AG04450 (cell line): ENCODE measurements around the gene ARHGAP26. TPM values are rescaled to one million over a fixed set of nuclear protein-coding genes. Genes with fewer than 3 reads are reported as not detected.

Experiments
- CTCF ChIA-PET: fragments of 300-600, 350-600 bp; formaldehyde crosslinking; extraction: SDS; loops from one replicate; lab custom pipeline; 2022; ENCODE audit warnings: antibody characterized with exemption, inconsistent platforms; lab: Charles Lee
- POLR2A ChIA-PET: fragments of 350-600 bp; formaldehyde crosslinking; extraction: SDS; loops from one replicate; lab custom pipeline; 2021; ENCODE audit warnings: antibody characterized with exemption, inconsistent platforms; lab: Yijun Ruan, JAX
- DNase-seq: peaks from one replicate; pipeline ENCODE4 v3.0.0-alpha.2; 2011; ENCODE audit warnings: low read depth, low spot score
- H3K27ac ChIP-seq: one replicate; pipeline ENCODE4 v1.5.1; 2012; ENCODE audit warnings: low read depth, low read length, control low read depth
- H3K27me3 ChIP-seq: one replicate; pipeline ENCODE4 v1.6.0; 2012; ENCODE audit warnings: low read length; ENCODE audit not compliant: control insufficient read depth, insufficient read depth
- H3K4me3 ChIP-seq: 2 replicates; pipeline ENCODE4 v1.5.1; 2011; ENCODE audit warnings: mild to moderate bottlenecking, low read depth, low read length, control low read depth
- H3K9me3 ChIP-seq: 2 replicates; pipeline ENCODE4 v1.5.1; 2012; ENCODE audit warnings: low read length; ENCODE audit not compliant: control insufficient read depth, insufficient read depth
- CTCF ChIP-seq: IDR thresholded peaks from 2 replicates; pipeline ENCODE4 v1.5.1; 2011; ENCODE audit warnings: low read depth, low read length, control low read depth, inconsistent platforms
- polyA plus RNA-seq: library from polyadenylated mRNA; depleted of rRNA; stranded (reverse); fragments of >200 nt; gene quantifications from 2 replicates; pipeline ENCODE4 v1.2.3, GENCODE V29; 2011

ARHGAP26 gene
- polyA plus RNA-seq, 1 experiment = 0.56 TPM

DNA sequence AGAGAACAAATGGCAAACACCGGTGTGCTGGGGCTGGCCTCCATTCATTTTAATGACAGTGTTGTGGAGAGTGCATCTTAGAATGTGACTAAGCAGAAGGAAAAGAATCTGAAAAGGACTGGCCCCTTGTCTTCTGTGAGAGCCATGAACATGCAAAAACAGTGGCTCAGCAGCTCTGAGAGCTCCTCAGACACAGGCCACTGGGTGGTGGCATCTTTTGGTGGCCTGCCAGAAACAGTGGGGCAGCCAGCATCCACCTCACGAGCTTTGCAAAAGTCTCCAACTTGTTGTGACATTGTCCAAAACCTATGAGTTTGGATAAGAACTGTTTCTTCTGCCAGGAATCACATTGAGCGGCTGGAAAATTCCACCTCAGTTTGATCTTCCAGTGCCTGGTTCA is 399.9 kb downstream of the ARHGAP26 start:
- Histone ChIP-seq H3K9me3 (no peaks in the 10 kb centered on the region), H3K27ac (no peak overlapping the region), H3K4me3 (no peak overlapping the region), H3K27me3 (no peaks in the 10 kb centered on the region)
- no peak for DNase-seq
- ChIA-PET POLR2A (no interaction called here), CTCF (no interaction called here)
- no peak for TF ChIP-seq CTCF

- H3K27me3 ChIP-seq = no peaks in the 10 kb centered on the region
- ChIA-PET CTCF (no interaction called here), POLR2A (no interaction called here)
- no peaks in the 10 kb centered on the region for H3K9me3 ChIP-seq
- H3K4me3 ChIP-seq = no peak overlapping the region
- DNase-seq = no peak
- no peak overlapping the region for H3K27ac ChIP-seq
- no peak for TF ChIP-seq CTCF
Measured at GRCh38 chr5:143170977-143171376, 400.8 kb downstream of the ARHGAP26 start.

DNA sequence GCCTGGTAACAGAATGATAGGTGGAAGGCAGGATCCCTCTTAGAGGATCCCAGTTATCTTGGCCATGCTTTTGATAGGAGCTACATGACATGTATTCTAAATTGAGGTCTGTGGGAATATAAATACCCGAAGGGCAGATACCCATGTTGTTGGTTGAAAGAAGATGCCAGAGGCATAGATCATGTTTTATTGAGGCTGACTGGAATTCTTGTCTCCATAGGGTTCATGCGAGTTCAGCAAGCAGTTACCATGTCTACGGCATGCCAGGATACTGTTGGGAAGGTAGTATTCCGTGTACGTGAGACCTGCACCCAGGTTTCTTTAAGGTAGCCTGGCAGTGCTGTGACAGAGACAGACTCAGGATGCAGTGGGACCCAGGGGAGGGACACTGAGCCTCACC is 402.6 kb downstream of the ARHGAP26 start:
- DNase-seq = no peak
- Histone ChIP-seq H3K9me3 (no peaks in the 10 kb centered on the region), H3K4me3 (no peak overlapping the region), H3K27me3 (no peaks in the 10 kb centered on the region), H3K27ac (no peak overlapping the region)
- ChIA-PET CTCF (no interaction called here), POLR2A (no interaction called here)
- TF ChIP-seq CTCF = no peak

- no peaks in the 10 kb centered on the region for H3K9me3 ChIP-seq
- no peak for DNase-seq
- H3K27me3 ChIP-seq = no peaks in the 10 kb centered on the region
- no peak for TF ChIP-seq CTCF
- no peak overlapping the region for H3K27ac ChIP-seq
- POLR2A ChIA-PET = no interaction called here
- H3K4me3 ChIP-seq = no peak overlapping the region
- CTCF ChIA-PET = no interaction called here
Measured at GRCh38 chr5:143173139-143173889, 403.1 kb downstream of the ARHGAP26 start.

DNA sequence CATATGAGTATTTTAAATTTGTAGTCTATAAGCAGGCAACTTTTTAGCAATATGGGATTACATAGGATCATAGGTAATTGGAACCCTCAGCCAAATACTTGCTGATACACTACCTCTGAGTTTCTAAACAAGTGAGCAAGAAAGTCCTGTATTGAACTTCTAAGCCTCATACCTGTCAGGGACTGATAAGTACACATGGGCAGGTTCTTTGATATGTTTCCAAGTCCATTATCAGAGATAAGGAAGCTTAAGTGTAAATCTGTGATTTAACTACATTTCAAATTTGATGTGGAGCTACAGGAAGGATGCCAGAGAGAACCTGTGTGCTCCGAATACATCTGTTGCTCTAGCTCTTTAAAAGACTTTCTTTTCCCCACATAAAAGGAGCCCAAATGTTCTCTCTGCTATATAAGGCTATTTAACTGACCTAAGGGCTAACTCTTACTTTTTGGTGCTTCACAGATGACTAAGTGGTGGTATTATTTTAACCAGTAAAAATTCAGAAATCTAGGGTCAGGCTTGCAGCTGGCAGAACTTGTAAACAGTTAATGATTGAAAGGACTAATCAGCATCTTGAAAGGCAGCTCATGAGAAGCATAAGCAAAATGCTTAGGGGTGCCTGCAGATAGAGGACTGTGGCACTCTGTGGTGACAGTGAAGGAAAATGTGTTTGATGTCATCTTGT is 404.7 kb downstream of the ARHGAP26 start:
- no peak for TF ChIP-seq CTCF
- H3K27me3 ChIP-seq = no peaks in the 10 kb centered on the region
- no peak overlapping the region for H3K4me3 ChIP-seq
- ChIA-PET CTCF (no interaction called here), POLR2A (no interaction called here)
- no peak overlapping the region for H3K27ac ChIP-seq
- H3K9me3 ChIP-seq = no peaks in the 10 kb centered on the region
- no peak for DNase-seq
